ENCODE measurements around the gene PPBP. TPM values are rescaled to one million over a fixed set of nuclear protein-coding genes. Genes with fewer than 3 reads are reported as not detected.

Gene PPBP
- total RNA-seq, 1 donor from 2014 or later = not detected

GRCh38 chr4:73936969-73937368 is 51.0 kb downstream of the PPBP start:
- Histone ChIP-seq H3K9me3 (no peaks in the 10 kb centered on the region), H3K4me3 (no peak overlapping the region), H3K36me3 (no peaks in the 10 kb centered on the region), H3K4me1 (no peaks in the 10 kb centered on the region), H3K27me3 (no peaks in the 10 kb centered on the region), H3K27ac (no peak overlapping the region)
- intact Hi-C loops (cut with DNase I) = no loop called here
- TF ChIP-seq POLR2AphosphoS5 (IDR thresholded peaks at IDR 0.05; ENCODE audit: insufficient read depth in 1 of 2, low read depth in 1 of 2) = no peak
- TF ChIP-seq POLR2A (IDR thresholded peaks at IDR 0.05) = no peak
- no peak for TF ChIP-seq CTCF (IDR thresholded peaks at IDR 0.05)
- no peak for DNase-seq (ENCODE audit: extremely low spot score in 2 of 2)

Small RNA genes lying within 50 kb of the gene (small RNA-seq; reads per million reads assigned to genes)
- not detected for gene RN7SL218P

Other genes starting within 250 kb of the PPBP start
- 0.49 TPM for gene CXCL8, start 247.6 kb downstream of the PPBP start, total RNA-seq
- gene CXCL6, start 151.5 kb downstream of the PPBP start, total RNA-seq = 13.8 TPM
- not detected for gene PF4V1, start 134.9 kb downstream of the PPBP start, total RNA-seq
- gene CXCL1, start 118.8 kb downstream of the PPBP start, total RNA-seq = 26.3 TPM
- gene PF4, start 6.2 kb downstream of the PPBP start, total RNA-seq = 9.1 TPM
- gene CXCL5, start 10.5 kb upstream of the PPBP start, total RNA-seq = not detected
- not detected for gene CXCL3, start 50.5 kb upstream of the PPBP start, total RNA-seq
- gene CXCL2, start 111.0 kb upstream of the PPBP start, total RNA-seq = 17.7 TPM
- gene MTHFD2L, start 169.9 kb upstream of the PPBP start, total RNA-seq = 15.5 TPM